Gastroesophageal sphincter (tissue), 4 donors: ENCODE results near the gene PDXK. TPM values are rescaled to one million over a fixed set of nuclear protein-coding genes. Genes with fewer than 3 reads are reported as not detected.

Experiments used
- ATAC-seq: fragments of 150-250 bp; one replicate; pipeline ENCODE4 v1.9.1; 2016; ENCODE audit warnings: mild to moderate bottlenecking, moderate library complexity
- H3K27ac ChIP-seq, 4 donors: fragments of 200-600 bp; sonication (generic) in 3 of 4; 1 replicate in 3 of 4; 2 replicates in 1 of 4; pipeline ENCODE4 v1.5.1; 2016 to 2019
- H3K27me3 ChIP-seq: fragments of 200-600 bp; sonication (generic); one replicate; pipeline ENCODE4 v1.5.1; 2019
- H3K36me3 ChIP-seq, 2 donors: fragments of 200-600 bp; sonication (generic); one replicate each; pipeline ENCODE4 v1.5.1; 2019; ENCODE audit warnings: control low read depth in 1 of 2
- H3K4me1 ChIP-seq, 3 donors: fragments of 200-600 bp; sonication (generic); 1 replicate in 2 of 3; 2 replicates in 1 of 3; pipeline ENCODE4 v1.5.1; 2016 to 2019; ENCODE audit warnings: control low read depth in 2 of 3
- H3K4me3 ChIP-seq, 2 donors: fragments of 200-600 bp; sonication (generic); one replicate each; pipeline ENCODE4 v1.5.1; 2019; ENCODE audit warnings: mild to moderate bottlenecking in 1 of 2, moderate library complexity in 1 of 2
- H3K9me3 ChIP-seq, 3 donors: fragments of 200-600 bp; sonication (generic); one replicate each; pipeline ENCODE4 v1.5.1; 2017 to 2019; ENCODE audit warnings: control low read depth in 2 of 3
- CTCF ChIP-seq, 4 experiments: fragments of 200-600 bp in 2 of 4; fragments of 450-650 bp in 2 of 4; sonication (generic) in 1 of 4; IDR thresholded peaks; one replicate each; pipeline ENCODE4 v1.5.1; 2017 to 2019; ENCODE audit warnings: antibody characterized with exemption in 4 of 4, mild to moderate bottlenecking in 2 of 4, moderate library complexity in 2 of 4
- EP300 ChIP-seq: sonication (generic); formaldehyde crosslinking; IDR thresholded peaks from one replicate; pipeline ENCODE4 v1.6.1; 2017; ENCODE audit warnings: antibody characterized with exemption, mild to moderate bottlenecking
- POLR2A ChIP-seq, 2 donors: fragments of 450-650 bp; IDR thresholded peaks; one replicate each; pipeline ENCODE4 v1.6.1; 2017; ENCODE audit warnings: antibody characterized with exemption in 2 of 2, mild to moderate bottlenecking in 2 of 2, moderate library complexity in 1 of 2
- POLR2AphosphoS5 ChIP-seq: sonication (generic); formaldehyde crosslinking; IDR thresholded peaks from one replicate; pipeline ENCODE4 v1.6.1; 2017; ENCODE audit warnings: antibody characterized with exemption
- WGBS, 2 donors: methylation state at CpG; one replicate each; pipeline ENCODE4 v1.1.5; 2018; ENCODE audit warnings: low coverage in 1 of 2; 5-methylcytosine and 5-hydroxymethylcytosine counted together
- total RNA-seq, 4 donors: library from RNA; depleted of rRNA; stranded (reverse); fragments of >200 nt; gene quantifications; one replicate each; pipeline ENCODE4 v1.1.0, GENCODE V29; 2016

Gene PDXK
- total RNA-seq, 4 donors from 2014 or later, result 24.4 to 42.2 (median 33.0) TPM

- Histone ChIP-seq H3K4me1 (peaks cover 0 to 21% (median 6%) of the 10 kb centered on the region in 3 donors), H3K27ac (no peak overlapping the region), H3K36me3 (peaks cover 0 to 20% of the 10 kb centered on the region in 2 donors), H3K4me3 (no peak overlapping the region), H3K9me3 (no peaks in the 10 kb centered on the region), H3K27me3 (no peaks in the 10 kb centered on the region)
- no CpG with 5 or more reads among the region's 5 CpGs for WGBS, 2 donors
- no peak for ATAC-seq
- TF ChIP-seq EP300 (no peak), POLR2A (IDR thresholded peaks at IDR 0.05) (no peak), POLR2AphosphoS5 (no peak), CTCF (IDR thresholded peaks at IDR 0.05) (no peak)
Observed at GRCh38 chr21:43777953-43778352, 59.0 kb downstream of the PDXK start.

DNA sequence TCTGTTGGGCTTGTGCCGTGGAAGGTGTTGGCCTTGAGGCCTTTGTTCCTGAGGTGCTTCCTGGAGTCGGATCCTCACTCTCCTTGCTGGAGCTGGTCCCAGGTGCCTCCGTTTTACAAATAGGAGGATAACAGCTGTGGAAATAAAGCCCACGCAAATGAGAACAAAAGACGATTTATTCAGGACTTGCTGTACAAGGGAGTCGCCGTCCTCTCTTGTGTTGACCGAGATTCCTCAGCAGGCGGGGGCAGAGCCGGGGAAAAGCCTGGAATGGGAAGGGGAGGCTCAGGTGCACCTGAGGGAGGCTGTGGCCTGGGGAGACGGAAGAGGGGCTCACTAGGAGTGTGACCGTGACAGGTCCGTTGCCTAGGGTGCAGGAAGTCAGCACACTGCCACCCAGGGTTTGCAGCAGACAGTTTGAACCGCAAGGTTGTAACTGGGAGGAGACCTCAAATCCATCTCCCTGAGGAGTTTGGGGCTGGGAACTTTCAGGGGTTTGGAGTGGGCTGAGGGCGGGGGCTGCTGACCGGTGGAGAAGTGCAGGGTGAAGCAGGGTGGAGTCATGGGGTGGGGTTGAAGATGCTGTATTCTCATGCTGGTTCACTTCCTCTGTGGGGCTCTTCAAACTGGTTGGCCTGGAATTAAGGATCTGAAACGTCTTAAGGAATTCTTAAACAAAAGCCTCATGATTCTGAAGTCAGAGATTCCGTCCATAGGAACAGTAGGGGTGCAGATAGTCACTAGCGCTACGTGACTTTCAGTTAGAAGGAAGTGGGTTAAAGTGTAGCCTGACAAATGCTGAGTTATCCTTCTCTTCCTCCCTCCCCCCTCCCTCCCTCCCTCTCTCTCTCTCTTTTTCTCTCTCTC, 59.8 kb downstream of the PDXK start:
- Histone ChIP-seq H3K9me3 (no peaks in the 10 kb centered on the region), H3K36me3 (peaks cover 0 to 12% of the 10 kb centered on the region in 2 donors), H3K27me3 (no peaks in the 10 kb centered on the region), H3K27ac (no peak overlapping the region), H3K4me3 (no peak overlapping the region), H3K4me1 (peaks cover 0 to 21% (median 6%) of the 10 kb centered on the region in 3 donors)
- TF ChIP-seq POLR2AphosphoS5 (no peak), EP300 (no peak), CTCF (IDR thresholded peaks at IDR 0.05) (no peak), POLR2A (IDR thresholded peaks at IDR 0.05) (no peak)
- no peak for ATAC-seq
- 54 to 72% methylated on average over 5 to 13 of the region's 20 CpGs for WGBS, 2 donors

DNA sequence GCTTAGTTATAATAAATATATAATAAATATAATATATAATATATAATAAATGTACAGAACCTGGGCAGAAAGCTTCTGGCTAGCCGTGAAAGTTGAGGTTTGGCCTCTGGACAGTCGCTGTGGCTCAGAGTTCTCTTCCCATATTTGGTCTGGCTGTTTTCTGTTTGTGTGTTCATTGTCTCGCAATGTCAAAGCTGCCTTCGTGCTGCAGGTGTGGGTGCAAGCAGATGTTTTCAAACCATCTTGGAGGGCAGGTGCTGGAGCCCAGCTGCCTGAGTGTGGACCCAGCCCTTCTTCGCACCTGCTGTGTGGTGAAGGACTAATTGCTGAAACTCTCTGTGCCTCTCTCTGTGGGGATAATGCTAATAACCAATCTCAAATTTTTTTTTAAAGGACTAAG, 60.7 kb downstream of the PDXK start:
- no peak overlapping the region for H3K4me3 ChIP-seq
- TF ChIP-seq POLR2A (IDR thresholded peaks at IDR 0.05) (no peak), CTCF (IDR thresholded peaks at IDR 0.05) (no peak), POLR2AphosphoS5 (no peak), EP300 (no peak)
- ATAC-seq, result no peak
- H3K9me3 ChIP-seq, result no peaks in the 10 kb centered on the region
- H3K27ac ChIP-seq, result no peak overlapping the region
- no peaks in the 10 kb centered on the region for H3K27me3 ChIP-seq
- peaks cover 0 to 13% (median 3%) of the 10 kb centered on the region in 3 donors for H3K4me1 ChIP-seq
- H3K36me3 ChIP-seq, result peaks cover 0 to 2% of the 10 kb centered on the region in 2 donors
- 77 to 86% methylated on average over 4 to 5 of the region's 5 CpGs for WGBS, 2 donors

DNA sequence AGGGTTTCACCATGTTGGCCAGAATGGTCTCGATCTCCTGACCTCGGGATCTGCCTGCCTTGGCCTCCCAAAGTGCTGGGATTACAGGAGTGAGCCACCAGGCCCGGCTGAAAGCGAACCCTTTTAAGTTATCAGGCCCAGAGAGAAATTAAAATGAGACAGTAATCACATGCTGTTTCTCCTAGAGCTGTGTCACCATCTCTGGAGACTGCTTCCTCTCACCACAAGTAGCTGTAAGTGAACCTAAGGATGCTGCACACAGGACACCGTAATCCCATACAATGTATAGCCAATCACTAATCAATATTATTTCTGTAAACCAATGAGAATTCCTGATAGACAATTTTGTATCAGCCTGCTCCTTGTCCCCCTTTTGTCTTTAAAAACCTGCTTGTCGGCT, 62.9 kb downstream of the PDXK start:
- H3K27ac ChIP-seq, result no peak overlapping the region
- ATAC-seq, result no peak
- no peaks in the 10 kb centered on the region for H3K36me3 ChIP-seq
- H3K4me1 ChIP-seq, result no peaks in the 10 kb centered on the region
- no peak overlapping the region for H3K4me3 ChIP-seq
- H3K9me3 ChIP-seq, result no peaks in the 10 kb centered on the region
- TF ChIP-seq CTCF (IDR thresholded peaks at IDR 0.05) (no peak), POLR2AphosphoS5 (no peak), POLR2A (IDR thresholded peaks at IDR 0.05) (no peak), EP300 (no peak)
- WGBS, 2 donors, result 72 to 74% methylated on average over 5 of the region's 6 CpGs
- H3K27me3 ChIP-seq, result no peaks in the 10 kb centered on the region
